Liver (tissue), 9 donors: Measurements from ENCODE around the gene ATP6V1E1. TPM values are rescaled to one million over a fixed set of nuclear protein-coding genes. Genes with fewer than 3 reads are reported as not detected.

ENCODE experiments used
- DNase-seq: peaks from one replicate; pipeline ENCODE4 v3.0.0-alpha.2; 2017; ENCODE audit warnings: low spot score
- H3K27ac ChIP-seq, 2 donors: one replicate each; pipeline ENCODE4 v1.7.0; 2013; ENCODE audit warnings: inconsistent platforms in 2 of 2, low read length in 2 of 2, control low read depth in 1 of 2, low read depth in 1 of 2, mild to moderate bottlenecking in 1 of 2
- H3K27me3 ChIP-seq, 4 donors: one replicate each; pipeline versions ENCODE4 v1.6.1 to v1.7.0; 2013; ENCODE audit warnings: low read length in 3 of 4, inconsistent platforms in 1 of 4, mild to moderate bottlenecking in 1 of 4, moderate library complexity in 1 of 4; ENCODE audit not compliant: control insufficient read depth in 4 of 4, insufficient read depth in 4 of 4
- H3K36me3 ChIP-seq, 4 donors: one replicate each; pipeline versions ENCODE4 v1.6.1 to v1.7.0; 2013; ENCODE audit warnings: low read length in 3 of 4, mild to moderate bottlenecking in 3 of 4, low read depth in 1 of 4, moderate library complexity in 1 of 4; ENCODE audit not compliant: control insufficient read depth in 4 of 4, insufficient read depth in 3 of 4
- H3K4me1 ChIP-seq, 4 donors: one replicate each; pipeline versions ENCODE4 v1.6.1 to v1.7.0; 2013; ENCODE audit warnings: low read length in 3 of 4, mild to moderate bottlenecking in 3 of 4, moderate library complexity in 1 of 4; ENCODE audit not compliant: control insufficient read depth in 4 of 4, insufficient read depth in 4 of 4
- H3K4me3 ChIP-seq, 3 donors: one replicate each; pipeline versions ENCODE4 v1.6.1 to v1.7.0; 2013; ENCODE audit warnings: low read length in 3 of 3, control low read depth in 1 of 3, low read depth in 1 of 3, mild to moderate bottlenecking in 1 of 3
- H3K9ac ChIP-seq, 2 donors: one replicate each; pipeline ENCODE4 v1.7.0; 2013; ENCODE audit warnings: low read length in 2 of 2, mild to moderate bottlenecking in 2 of 2, moderate library complexity in 2 of 2, control low read depth in 1 of 2, low read depth in 1 of 2
- H3K9me3 ChIP-seq, 4 donors: one replicate each; pipeline versions ENCODE4 v1.6.1 to v1.7.0; 2013; ENCODE audit warnings: low read length in 3 of 4; ENCODE audit not compliant: control insufficient read depth in 4 of 4
- EGR1 ChIP-seq, 2 donors: IDR thresholded peaks; 2 replicates each; pipeline ENCODE4 v1.6.1; 2016 to 2018; ENCODE audit warnings: antibody characterized with exemption in 2 of 2, low read depth in 2 of 2
- FOXA2 ChIP-seq: IDR thresholded peaks from 2 replicates; pipeline ENCODE4 v1.6.1; 2016; ENCODE audit warnings: antibody characterized with exemption
- GABPA ChIP-seq, 2 donors: IDR thresholded peaks in 1 of 2; conservative IDR thresholded peaks in 1 of 2; 2 replicates each; pipeline ENCODE4 v1.6.1; 2016; ENCODE audit warnings: antibody characterized with exemption in 2 of 2, mild to moderate bottlenecking in 1 of 2, moderate library complexity in 1 of 2
- HNF4A ChIP-seq, 2 donors: conservative IDR thresholded peaks; 2 replicates each; pipeline ENCODE4 v1.6.1; 2016; ENCODE audit warnings: antibody characterized with exemption in 2 of 2, mild to moderate bottlenecking in 2 of 2
- JUND ChIP-seq, 2 donors: IDR thresholded peaks; 2 replicates each; pipeline ENCODE4 v1.6.1; 2016; ENCODE audit warnings: antibody characterized with exemption in 2 of 2
- MAX ChIP-seq: IDR thresholded peaks from 2 replicates; pipeline ENCODE4 v1.6.1; 2016; ENCODE audit warnings: antibody characterized with exemption
- NR2F2 ChIP-seq: IDR thresholded peaks from 2 replicates; pipeline ENCODE4 v1.6.1; 2016; ENCODE audit warnings: antibody characterized with exemption
- RAD21 ChIP-seq, 2 donors: IDR thresholded peaks; 2 replicates each; pipeline ENCODE4 v1.6.1; 2016; ENCODE audit warnings: antibody characterized with exemption in 2 of 2, mild to moderate bottlenecking in 2 of 2
- RXRA ChIP-seq, 2 donors: IDR thresholded peaks; 2 replicates each; pipeline ENCODE4 v1.6.1; 2017 to 2018; ENCODE audit warnings: antibody characterized with exemption in 2 of 2, mild to moderate bottlenecking in 1 of 2
- SP1 ChIP-seq: IDR thresholded peaks from 2 replicates; pipeline ENCODE4 v1.6.1; 2018; ENCODE audit warnings: antibody characterized with exemption, mild to moderate bottlenecking
- TAF1 ChIP-seq: conservative IDR thresholded peaks from 2 replicates; pipeline ENCODE4 v1.6.1; 2016; ENCODE audit warnings: antibody characterized with exemption, mild to moderate bottlenecking
- YY1 ChIP-seq: IDR thresholded peaks from 2 replicates; pipeline ENCODE4 v1.6.1; 2016; ENCODE audit warnings: antibody characterized with exemption, mild to moderate bottlenecking
- ZBTB33 ChIP-seq: IDR thresholded peaks from 2 replicates; pipeline ENCODE4 v1.6.1; 2016; ENCODE audit warnings: antibody characterized with exemption
- WGBS: extraction: QIAGEN DNeasy Blood & Tissue Kit; methylation state at CpG from one replicate; pipeline ENCODE4 v1.1.7; 2013; 5-methylcytosine and 5-hydroxymethylcytosine counted together
- polyA plus RNA-seq, 2 donors: library from polyadenylated mRNA; stranded (reverse) in 1 of 2; unstranded in 1 of 2; fragments of 200-250 nt in 1 of 2; fragments of >200 nt in 1 of 2; fragmentation: Nextera tagmentation in 1 of 2; extraction: Ambion mirVana in 1 of 2; gene quantifications; one replicate each; pipeline versions ENCODE4 v1.2.1 to v1.2.3, GENCODE V29; 2013 to 2015
- total RNA-seq, 2 donors: library from RNA; depleted of rRNA; stranded (reverse); fragments of >200 nt; gene quantifications; one replicate each; pipeline ENCODE4 v1.2.3, GENCODE V29; 2014
- TF ChIP-seq, protein P1 (sequence below): IDR thresholded peaks from 2 replicates; pipeline ENCODE4 v1.6.1; 2016; ENCODE audit warnings: antibody characterized with exemption, mild to moderate bottlenecking
- TF ChIP-seq, protein P2 (sequence below): fragments of 150-350 bp; IDR thresholded peaks from 2 replicates; pipeline ENCODE4 v1.5.1; 2017; ENCODE audit warnings: improper control_type of control experiment, low read depth, low read length; ENCODE audit not compliant: missing input control
- donor health status: healthy.
- donor health status: healthy.
- donor health status: healthy.
- donor health status: healthy.
- donor health status: healthy.

Gene ATP6V1E1
- total RNA-seq (10 to 100 TPM; 47.5 to 53.1 TPM), polyA plus RNA-seq (10 to 100 TPM; 44.6 to 50.6 TPM)

- Histone ChIP-seq H3K9me3 (no peaks in the 10 kb centered on the region), H3K4me3 (peak within 1 kb of the TSS; percentile 90 to 100 (median 98)), H3K27ac (peak within 1 kb of the TSS; percentile 78 to 86), H3K27me3 (no peaks in the 10 kb centered on the region), H3K36me3 (peaks cover 0 to 7% (median 0%) of the 10 kb centered on the region in 4 donors), H3K9ac (peak within 1 kb of the TSS; percentile 89 to 95), H3K4me1 (peaks cover 5 to 14% (median 8%) of the 10 kb centered on the region in 4 donors)
- peak; percentile 98 for DNase-seq
- peak in 1 of 2 donors; percentile 29 for TF ChIP-seq EGR1 (IDR thresholded peaks at IDR 0.05; ENCODE audit: low read depth in 2 of 2)
- no peak for TF ChIP-seq FOXA2
- TF ChIP-seq MAX: peak; percentile 64
- peak; percentile 19 to 21 for TF ChIP-seq HNF4A (conservative IDR thresholded peaks at IDR 0.05)
- TF ChIP-seq RXRA (IDR thresholded peaks at IDR 0.05): peak; percentile 20 to 33
- TF ChIP-seq ZBTB33: peak; percentile 41
- TF ChIP-seq, protein P1, sequence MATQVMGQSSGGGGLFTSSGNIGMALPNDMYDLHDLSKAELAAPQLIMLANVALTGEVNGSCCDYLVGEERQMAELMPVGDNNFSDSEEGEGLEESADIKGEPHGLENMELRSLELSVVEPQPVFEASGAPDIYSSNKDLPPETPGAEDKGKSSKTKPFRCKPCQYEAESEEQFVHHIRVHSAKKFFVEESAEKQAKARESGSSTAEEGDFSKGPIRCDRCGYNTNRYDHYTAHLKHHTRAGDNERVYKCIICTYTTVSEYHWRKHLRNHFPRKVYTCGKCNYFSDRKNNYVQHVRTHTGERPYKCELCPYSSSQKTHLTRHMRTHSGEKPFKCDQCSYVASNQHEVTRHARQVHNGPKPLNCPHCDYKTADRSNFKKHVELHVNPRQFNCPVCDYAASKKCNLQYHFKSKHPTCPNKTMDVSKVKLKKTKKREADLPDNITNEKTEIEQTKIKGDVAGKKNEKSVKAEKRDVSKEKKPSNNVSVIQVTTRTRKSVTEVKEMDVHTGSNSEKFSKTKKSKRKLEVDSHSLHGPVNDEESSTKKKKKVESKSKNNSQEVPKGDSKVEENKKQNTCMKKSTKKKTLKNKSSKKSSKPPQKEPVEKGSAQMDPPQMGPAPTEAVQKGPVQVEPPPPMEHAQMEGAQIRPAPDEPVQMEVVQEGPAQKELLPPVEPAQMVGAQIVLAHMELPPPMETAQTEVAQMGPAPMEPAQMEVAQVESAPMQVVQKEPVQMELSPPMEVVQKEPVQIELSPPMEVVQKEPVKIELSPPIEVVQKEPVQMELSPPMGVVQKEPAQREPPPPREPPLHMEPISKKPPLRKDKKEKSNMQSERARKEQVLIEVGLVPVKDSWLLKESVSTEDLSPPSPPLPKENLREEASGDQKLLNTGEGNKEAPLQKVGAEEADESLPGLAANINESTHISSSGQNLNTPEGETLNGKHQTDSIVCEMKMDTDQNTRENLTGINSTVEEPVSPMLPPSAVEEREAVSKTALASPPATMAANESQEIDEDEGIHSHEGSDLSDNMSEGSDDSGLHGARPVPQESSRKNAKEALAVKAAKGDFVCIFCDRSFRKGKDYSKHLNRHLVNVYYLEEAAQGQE: peak; percentile 76
- TF ChIP-seq RAD21 (IDR thresholded peaks at IDR 0.05): peak; percentile 25 to 48
- TF ChIP-seq, protein P2, sequence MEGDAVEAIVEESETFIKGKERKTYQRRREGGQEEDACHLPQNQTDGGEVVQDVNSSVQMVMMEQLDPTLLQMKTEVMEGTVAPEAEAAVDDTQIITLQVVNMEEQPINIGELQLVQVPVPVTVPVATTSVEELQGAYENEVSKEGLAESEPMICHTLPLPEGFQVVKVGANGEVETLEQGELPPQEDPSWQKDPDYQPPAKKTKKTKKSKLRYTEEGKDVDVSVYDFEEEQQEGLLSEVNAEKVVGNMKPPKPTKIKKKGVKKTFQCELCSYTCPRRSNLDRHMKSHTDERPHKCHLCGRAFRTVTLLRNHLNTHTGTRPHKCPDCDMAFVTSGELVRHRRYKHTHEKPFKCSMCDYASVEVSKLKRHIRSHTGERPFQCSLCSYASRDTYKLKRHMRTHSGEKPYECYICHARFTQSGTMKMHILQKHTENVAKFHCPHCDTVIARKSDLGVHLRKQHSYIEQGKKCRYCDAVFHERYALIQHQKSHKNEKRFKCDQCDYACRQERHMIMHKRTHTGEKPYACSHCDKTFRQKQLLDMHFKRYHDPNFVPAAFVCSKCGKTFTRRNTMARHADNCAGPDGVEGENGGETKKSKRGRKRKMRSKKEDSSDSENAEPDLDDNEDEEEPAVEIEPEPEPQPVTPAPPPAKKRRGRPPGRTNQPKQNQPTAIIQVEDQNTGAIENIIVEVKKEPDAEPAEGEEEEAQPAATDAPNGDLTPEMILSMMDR: no peak
- peak; percentile 74 to 97 for TF ChIP-seq GABPA (IDR thresholded peaks at IDR 0.05 in 1 of 2, conservative IDR thresholded peaks at IDR 0.05 in 1 of 2)
- TF ChIP-seq TAF1: no peak
- TF ChIP-seq NR2F2: no peak
- peak; percentile 68 for TF ChIP-seq YY1
- TF ChIP-seq SP1: peak; percentile 50
- peak in 1 of 2 donors; percentile 28 for TF ChIP-seq JUND (IDR thresholded peaks at IDR 0.05)
- under 1% methylated on average over 45 of the region's 45 CpGs for WGBS
Observed at GRCh38 chr22:17628406-17629172, at the start of gene ATP6V1E1. ATP6V1E1 (minus strand) TSS chr22:17628749; CDS start chr22:17628635, 114 bp downstream.
